ENCODE results near the gene RXYLT1.
"Not testable (repeated sequence)": the region's sequence is repeated elsewhere in the genome, so short reads cannot be mapped to it uniquely, and the experiment has no call there.

Gene RXYLT1

DNA sequence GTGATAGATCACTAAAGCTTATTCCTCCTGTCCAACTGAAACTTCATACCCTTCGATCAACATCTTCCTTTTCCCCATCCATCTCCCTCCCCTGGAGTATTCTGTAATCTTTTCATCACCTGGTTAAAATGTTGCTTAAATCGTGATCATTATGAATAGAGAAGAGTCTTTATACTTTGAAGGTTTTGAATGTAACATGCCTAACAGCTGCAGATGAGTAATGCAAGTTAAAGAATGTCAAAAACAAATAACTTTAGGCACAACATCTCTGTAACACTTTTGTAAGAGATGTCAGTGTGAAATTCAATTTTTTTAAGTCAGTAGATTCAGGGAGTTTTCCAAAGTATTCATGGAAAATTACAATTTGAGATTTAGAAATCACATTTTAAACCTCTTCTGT, 25.0 kb downstream of the RXYLT1 start:
- DNase-seq, result no peak

- DNase-seq, result no peak
These were observed 26.3 kb downstream of the RXYLT1 start for GRCh38 chr12:63805704-63806672.

- DNase-seq, result no peak
These were observed 28.9 kb downstream of the RXYLT1 start for GRCh38 chr12:63808631-63809030.

GRCh38 chr12:63809566-63809965, 29.9 kb downstream of the RXYLT1 start:
- no peak for DNase-seq

- DNase-seq, result no peak
These were observed 31.6 kb downstream of the RXYLT1 start for GRCh38 chr12:63811334-63811733.

DNA sequence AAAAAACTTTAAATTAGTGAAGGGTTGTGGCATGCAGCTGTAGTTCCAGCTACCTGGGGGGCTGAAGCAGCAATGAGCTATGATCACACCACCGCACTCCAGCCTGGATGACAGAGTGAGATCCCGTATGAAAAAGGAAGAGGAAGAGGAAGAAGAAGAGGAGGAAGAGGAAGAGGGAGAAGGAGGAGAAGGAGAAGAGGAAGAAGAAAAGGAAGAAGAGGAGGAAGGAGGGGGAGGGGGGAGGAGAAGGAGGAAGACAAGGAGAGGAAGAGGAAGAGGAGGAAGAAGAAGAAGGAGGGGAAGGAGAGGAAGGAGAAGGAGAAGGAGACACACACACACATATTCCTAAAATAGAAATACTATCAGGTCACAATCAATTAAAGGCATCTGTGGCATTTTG, 32.0 kb downstream of the RXYLT1 start:
- no peak for DNase-seq

GRCh38 chr12:63814146-63814772, 34.5 kb downstream of the RXYLT1 start:
- no peak for DNase-seq

DNA sequence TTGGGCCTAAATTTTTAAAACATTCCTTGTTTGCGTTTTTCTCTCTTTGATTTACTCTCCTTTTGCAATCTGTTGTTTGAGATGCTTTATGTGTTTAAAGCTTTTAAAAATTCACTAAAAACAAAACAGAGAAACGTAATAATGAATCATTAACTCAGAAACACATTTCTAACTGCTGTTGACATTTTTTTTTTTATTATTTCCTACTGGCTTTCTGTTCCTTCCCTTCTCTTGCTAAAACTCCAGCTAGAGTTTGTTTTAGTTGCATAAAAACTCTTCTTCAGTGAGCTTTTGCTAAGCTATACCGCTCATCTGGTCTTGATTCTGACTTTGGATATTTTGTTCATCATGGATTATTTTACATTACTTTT, 35.8 kb downstream of the RXYLT1 start:
- DNase-seq, result no peak

- no peak for DNase-seq
These were observed 36.3 kb downstream of the RXYLT1 start for GRCh38 chr12:63816031-63816430.

GRCh38 chr12:63820427-63820826, 40.7 kb downstream of the RXYLT1 start:
- no peak for DNase-seq

GRCh38 chr12:63821781-63822251, 42.1 kb downstream of the RXYLT1 start:
- DNase-seq, result peak; percentile 4

DNA sequence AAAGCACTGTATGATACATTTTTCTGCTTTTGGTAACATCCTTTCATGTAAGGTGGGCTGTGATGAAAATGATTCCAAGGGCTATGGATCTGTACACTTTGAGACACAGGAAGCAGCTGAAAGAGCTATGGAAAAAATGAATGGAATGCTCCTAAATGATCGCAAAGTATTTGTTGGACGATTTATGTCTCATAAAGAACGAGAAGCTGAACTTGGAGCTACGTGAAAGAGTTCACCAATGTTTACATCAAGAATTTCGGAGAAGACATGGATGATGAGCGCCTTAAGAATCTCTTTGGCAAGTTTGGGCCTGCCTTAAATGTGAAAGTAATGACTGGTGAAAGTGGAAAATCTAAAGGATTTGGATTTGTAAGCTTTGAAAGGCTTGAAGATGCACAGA, 42.6 kb downstream of the RXYLT1 start:
- DNase-seq, result no peak

DNA sequence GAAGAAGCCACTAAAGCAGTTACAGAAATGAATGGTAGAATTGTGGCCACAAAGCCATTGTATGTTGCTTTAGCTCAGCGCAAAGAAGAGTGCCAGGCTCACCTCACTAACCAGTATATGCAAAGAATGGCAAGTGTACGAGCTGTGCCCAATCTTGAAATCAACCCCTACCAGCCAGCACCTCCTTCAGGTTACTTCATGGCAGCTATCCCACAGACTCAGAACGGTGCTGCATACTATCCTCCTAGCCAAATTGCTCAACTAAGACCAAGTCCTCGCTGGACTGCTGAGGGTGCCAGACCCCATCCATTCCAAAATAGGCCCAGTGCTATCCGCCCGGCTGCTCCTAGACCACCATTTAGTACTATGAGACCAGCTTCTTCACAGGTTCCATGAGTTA, 43.3 kb downstream of the RXYLT1 start:
- no peak for DNase-seq

GRCh38 chr12:63826006-63826585, 46.4 kb downstream of the RXYLT1 start:
- no peak for DNase-seq

DNA sequence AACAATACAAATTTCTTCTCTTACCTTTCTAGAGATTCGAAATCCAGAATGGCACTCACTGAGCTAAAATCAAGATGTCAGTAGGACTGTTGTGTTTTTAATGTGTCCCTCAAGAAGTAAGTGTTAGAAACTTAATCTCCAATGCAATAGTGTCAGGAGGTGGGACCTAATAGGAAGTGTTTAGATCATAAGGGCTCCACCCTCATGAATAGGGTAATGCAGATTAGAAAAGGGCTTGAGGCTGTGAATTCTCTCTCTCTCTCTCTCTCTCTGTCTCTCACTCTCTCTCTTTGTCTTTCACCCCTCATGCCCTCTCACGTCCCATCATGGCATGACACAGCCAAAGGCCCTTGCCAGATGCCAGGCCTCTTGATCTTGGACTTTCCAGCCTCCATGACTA, 49.2 kb downstream of the RXYLT1 start:
- DNase-seq, result no peak

GRCh38 chr12:63836046-63836445, 56.3 kb downstream of the RXYLT1 start:
- DNase-seq, result no peak

GRCh38 chr12:63836936-63837335, 57.2 kb downstream of the RXYLT1 start:
- DNase-seq, result no peak

DNA sequence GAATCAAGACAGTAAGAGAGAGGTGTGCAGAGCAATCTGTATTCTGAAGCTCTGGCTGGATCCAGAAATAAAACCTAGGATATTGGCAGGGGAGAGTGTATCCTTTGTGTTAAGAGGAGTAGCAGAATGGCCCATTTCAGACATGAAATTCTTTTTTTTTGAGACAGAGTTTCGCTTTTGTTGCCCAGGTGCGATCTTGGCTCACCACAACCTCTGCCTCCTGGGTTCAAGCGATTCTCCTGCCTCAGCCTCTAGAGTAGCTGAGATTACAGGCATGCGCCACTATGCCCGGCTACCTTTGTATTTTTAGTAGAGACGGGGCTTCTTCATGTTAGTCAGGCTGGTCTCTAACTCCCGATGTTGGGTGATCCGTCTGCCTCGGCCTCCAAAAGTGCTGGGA, 58.7 kb downstream of the RXYLT1 start:
- no peak for DNase-seq

DNA sequence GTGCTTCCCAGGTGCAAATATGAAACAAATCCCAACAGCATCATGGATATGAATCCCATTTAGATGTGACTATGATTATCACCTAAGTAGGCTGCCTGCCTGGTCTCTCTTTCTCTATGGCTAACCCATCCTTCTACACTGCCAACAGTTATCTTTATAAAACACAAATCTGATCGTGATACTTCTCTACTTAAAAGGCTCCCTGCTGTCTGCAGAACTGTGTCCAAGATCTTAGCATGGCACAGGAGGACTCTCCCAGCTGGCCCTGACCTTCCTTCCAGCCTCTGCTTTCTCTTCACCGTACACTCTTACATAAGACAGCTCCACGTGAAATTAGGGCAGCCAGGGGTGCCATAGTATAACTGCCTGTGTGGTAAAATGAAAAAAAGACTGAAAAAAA, 61.3 kb downstream of the RXYLT1 start:
- no peak for DNase-seq

- DNase-seq, result no peak
These were observed 61.9 kb downstream of the RXYLT1 start for GRCh38 chr12:63841571-63841970.

- not testable (repeated sequence) for DNase-seq
These were observed 63.0 kb downstream of the RXYLT1 start for GRCh38 chr12:63842750-63843149.

GRCh38 chr12:63843254-63843720, 63.6 kb downstream of the RXYLT1 start:
- no peak for DNase-seq

DNA sequence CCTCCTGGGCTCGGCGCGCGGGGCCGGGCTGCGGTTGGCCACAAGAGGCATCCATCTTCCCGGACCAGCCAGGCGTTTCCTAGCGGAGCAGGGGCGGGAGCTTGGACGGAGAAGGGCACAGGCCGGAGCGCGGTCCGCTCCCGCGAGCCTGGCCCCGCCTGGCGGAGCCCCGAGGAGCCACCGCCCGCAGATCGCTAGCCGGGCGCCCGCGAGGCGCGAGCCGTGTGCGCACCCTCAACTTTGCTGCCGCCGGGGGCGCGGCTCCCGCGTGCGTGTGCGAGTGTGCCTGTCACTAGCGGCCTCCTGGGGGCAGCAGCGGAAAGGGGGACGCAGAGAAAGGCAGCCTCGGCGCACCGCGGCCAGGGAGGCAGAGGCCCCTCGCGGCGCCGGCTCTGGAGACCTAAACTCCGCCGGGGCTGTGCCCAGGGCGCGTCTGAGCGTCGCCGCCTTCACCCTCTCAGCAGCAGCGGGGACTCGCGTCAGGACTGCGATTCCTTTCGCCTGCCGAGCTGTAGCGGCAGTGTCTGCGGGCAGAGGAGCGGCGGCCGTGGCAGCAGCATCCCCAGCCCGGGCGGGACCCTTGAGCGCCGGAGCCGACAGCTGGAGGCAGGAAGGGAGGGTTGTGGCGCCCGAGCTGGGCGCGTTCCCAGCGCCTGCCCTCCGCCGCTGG, 64.1 kb downstream of the RXYLT1 start:
- peak; percentile 81 for DNase-seq
